ENCODE measurements around the gene GPC5. TPM values are rescaled to one million over a fixed set of nuclear protein-coding genes. Genes with fewer than 3 reads are reported as not detected.

The GPC5 gene
- total RNA-seq, 3 donors from 2014 or later = 0.51 to 1.2 TPM; not detected in 1

DNA sequence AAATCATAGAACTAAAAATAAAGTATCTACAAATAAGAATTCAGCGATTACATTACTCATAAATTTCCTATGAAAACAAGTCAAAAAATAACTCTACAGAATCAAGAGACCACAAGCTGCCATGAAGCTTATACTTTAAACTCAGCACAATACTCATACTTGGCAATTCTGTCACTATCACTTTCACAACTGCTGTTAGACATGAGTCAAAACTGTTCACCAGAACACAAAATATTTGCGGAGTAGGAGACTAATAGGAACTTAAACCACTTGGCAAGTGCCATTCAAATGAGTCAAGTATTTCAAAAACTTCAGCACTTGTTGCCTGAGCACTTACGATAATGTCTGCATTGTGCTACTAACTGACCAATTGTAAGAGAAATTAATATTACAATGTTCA, 1440.4 kb downstream of the GPC5 start:
- Histone ChIP-seq H3K9me3 (no peaks in the 10 kb centered on the region), H3K4me3 (no peak overlapping the region), H3K36me3 (ENCODE audit: low read depth) (no peaks in the 10 kb centered on the region), H3K4me1 (ENCODE audit: low read depth) (no peaks in the 10 kb centered on the region)
- ATAC-seq = no peak
- intact Hi-C loops (cut with DNase I, micrococcal nuclease) = no loop called here
- DNase-seq = no peak
- TF ChIP-seq, protein P1, sequence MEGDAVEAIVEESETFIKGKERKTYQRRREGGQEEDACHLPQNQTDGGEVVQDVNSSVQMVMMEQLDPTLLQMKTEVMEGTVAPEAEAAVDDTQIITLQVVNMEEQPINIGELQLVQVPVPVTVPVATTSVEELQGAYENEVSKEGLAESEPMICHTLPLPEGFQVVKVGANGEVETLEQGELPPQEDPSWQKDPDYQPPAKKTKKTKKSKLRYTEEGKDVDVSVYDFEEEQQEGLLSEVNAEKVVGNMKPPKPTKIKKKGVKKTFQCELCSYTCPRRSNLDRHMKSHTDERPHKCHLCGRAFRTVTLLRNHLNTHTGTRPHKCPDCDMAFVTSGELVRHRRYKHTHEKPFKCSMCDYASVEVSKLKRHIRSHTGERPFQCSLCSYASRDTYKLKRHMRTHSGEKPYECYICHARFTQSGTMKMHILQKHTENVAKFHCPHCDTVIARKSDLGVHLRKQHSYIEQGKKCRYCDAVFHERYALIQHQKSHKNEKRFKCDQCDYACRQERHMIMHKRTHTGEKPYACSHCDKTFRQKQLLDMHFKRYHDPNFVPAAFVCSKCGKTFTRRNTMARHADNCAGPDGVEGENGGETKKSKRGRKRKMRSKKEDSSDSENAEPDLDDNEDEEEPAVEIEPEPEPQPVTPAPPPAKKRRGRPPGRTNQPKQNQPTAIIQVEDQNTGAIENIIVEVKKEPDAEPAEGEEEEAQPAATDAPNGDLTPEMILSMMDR (IDR thresholded peaks at IDR 0.05) = no peak

DNA sequence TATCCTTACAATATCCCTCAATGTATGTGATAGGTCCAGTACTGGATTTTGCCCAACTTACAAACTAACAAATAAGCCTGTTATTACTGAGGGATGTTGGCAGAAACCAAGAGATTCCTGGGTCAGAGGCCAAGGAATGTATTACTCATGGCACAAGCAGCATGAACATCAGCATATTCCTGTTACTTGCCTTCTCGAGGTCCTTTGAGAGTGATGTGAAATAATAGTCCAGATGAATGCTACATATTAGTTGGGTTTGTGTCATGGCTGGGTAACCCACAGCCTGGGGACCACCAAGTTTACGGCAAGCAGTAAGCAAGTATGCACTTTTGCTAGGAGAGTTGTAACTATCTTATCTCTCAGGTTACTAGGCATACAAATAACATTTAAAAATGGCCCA, 1443.7 kb downstream of the GPC5 start:
- Histone ChIP-seq H3K36me3 (ENCODE audit: low read depth) (no peaks in the 10 kb centered on the region), H3K4me3 (no peak overlapping the region), H3K9me3 (no peaks in the 10 kb centered on the region), H3K4me1 (ENCODE audit: low read depth) (no peaks in the 10 kb centered on the region)
- DNase-seq = no peak
- TF ChIP-seq, protein P1 (IDR thresholded peaks at IDR 0.05) = no peak
- ATAC-seq = no peak
- intact Hi-C loops (cut with DNase I, micrococcal nuclease) = no loop called here

DNA sequence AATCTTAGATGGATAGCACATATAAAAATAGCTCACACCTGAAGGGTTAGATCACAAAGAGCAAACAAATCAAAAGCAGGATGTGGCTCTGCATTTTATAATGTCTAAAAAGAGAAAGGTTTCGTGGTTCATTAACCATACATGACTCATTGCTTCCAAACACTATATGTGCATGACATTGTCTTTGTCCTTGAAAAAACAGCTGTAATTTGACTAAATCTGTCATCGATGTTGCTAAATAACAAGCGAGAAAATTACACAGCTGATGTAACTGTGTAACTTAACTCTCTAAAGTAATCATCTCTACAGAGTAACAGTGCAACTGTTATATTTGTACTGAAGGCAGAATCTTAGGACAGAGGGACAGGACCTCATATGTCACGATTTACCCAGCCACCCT, 1445.1 kb downstream of the GPC5 start:
- H3K4me3 ChIP-seq = no peak overlapping the region
- no peaks in the 10 kb centered on the region for H3K36me3 ChIP-seq (ENCODE audit: low read depth)
- H3K4me1 ChIP-seq (ENCODE audit: low read depth) = no peaks in the 10 kb centered on the region
- no peaks in the 10 kb centered on the region for H3K9me3 ChIP-seq
- intact Hi-C loops (cut with DNase I, micrococcal nuclease) = no loop called here
- ATAC-seq (no peak), DNase-seq (no peak)
- TF ChIP-seq, protein P1 (IDR thresholded peaks at IDR 0.05) = no peak

DNA sequence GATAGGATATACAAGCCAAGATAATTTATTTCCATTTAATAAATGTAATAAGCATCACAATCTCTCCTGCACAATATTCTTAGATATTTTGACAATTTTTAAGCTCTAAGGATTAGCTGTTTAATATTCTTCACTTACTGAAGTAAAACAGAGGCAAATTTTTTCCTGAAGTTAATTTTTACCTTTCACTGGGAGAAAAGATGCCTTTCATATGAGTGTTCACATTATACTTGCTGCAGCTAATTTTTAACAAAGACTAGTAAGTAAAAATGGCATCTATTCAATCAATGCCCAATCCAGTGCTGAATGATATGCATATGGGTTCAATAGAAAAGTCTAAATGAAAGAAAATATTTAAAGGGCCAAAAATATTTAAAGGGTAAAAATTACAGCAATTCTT, 1451.0 kb downstream of the GPC5 start:
- DNase-seq = no peak
- H3K9me3 ChIP-seq = no peaks in the 10 kb centered on the region
- intact Hi-C loops (cut with DNase I, micrococcal nuclease) = no loop called here
- no peak overlapping the region for H3K4me3 ChIP-seq
- TF ChIP-seq, protein P1 (IDR thresholded peaks at IDR 0.05) = no peak
- no peaks in the 10 kb centered on the region for H3K36me3 ChIP-seq (ENCODE audit: low read depth)
- ATAC-seq = no peak
- H3K4me1 ChIP-seq (ENCODE audit: low read depth) = no peaks in the 10 kb centered on the region

DNA sequence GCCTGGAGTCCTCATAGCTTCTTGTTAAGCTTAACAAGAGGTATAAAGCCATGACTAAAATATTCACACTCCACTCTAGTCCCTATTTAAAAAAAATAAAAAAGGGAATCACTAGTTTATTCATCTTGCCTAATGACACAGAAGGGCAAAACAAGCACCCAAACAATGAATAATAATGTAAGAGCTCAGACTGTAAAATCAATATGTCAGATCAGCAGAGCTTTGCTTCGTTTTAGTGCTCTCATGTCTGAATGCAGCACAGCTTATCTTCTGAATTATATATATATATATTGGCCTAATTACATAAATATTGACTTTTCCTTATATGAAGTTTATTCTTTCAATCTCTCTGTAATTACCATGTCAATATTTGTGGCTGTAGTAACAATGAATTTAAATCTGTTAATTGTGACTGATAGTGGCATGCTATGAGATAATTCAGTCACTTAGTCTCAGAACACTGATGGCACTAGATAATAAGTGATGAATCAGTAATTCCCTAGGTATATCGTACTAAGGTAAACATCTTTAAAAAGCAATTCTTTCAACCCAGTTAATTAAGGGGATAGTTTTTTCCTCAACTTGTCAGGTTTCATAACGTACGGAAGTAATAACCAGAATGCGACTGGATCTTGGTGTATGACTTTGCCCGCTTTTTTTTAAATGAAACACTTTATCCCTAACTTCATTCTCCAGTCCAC, 1466.3 kb downstream of the GPC5 start:
- Histone ChIP-seq H3K36me3 (ENCODE audit: low read depth) (no peaks in the 10 kb centered on the region), H3K9me3 (no peaks in the 10 kb centered on the region), H3K4me3 (no peak overlapping the region), H3K4me1 (ENCODE audit: low read depth) (no peaks in the 10 kb centered on the region)
- no peak for DNase-seq
- intact Hi-C loops (cut with DNase I, micrococcal nuclease) = no loop called here
- TF ChIP-seq, protein P1 (IDR thresholded peaks at IDR 0.05) = no peak
- no peak for ATAC-seq

DNA sequence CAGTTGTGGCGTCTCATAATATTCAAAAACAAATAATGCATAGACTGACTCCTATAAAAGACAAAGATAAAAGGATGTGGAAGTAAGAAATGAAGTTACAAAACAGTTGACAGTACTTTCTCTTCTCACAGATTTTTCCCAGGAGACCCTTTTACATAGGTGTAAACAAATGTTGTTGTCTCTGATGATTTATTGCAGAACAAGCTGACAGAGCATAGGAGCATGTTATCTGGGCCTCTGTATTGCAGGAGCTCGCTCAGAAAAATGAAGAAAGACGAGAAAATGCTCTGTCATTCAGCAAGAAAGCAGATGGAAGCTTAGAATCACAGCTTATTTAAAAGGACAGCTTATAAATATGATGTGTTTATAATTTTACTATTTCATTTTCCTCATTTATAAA, 1474.6 kb downstream of the GPC5 start:
- no peak for DNase-seq
- no peak overlapping the region for H3K4me3 ChIP-seq
- no peaks in the 10 kb centered on the region for H3K36me3 ChIP-seq (ENCODE audit: low read depth)
- TF ChIP-seq, protein P1 (IDR thresholded peaks at IDR 0.05) = no peak
- intact Hi-C loops (cut with DNase I, micrococcal nuclease) = no loop called here
- no peak for ATAC-seq
- no peaks in the 10 kb centered on the region for H3K9me3 ChIP-seq
- H3K4me1 ChIP-seq (ENCODE audit: low read depth) = no peaks in the 10 kb centered on the region

Data from mucosa of descending colon (tissue), 3 donors.